ENCODE data around the gene EME1.
A peak's percentile ranks its signal among the peaks of the same experiment; 100 is the strongest.
"Not testable (repeated sequence)": the region's sequence is repeated elsewhere in the genome, so short reads cannot be mapped to it uniquely, and the experiment has no call there.

EME1 gene

GRCh38 chr17:50425682-50426471 is 52.8 kb downstream of the EME1 start, which contains the start of gene ACSF2:
ACSF2 (plus strand) TSS chr17:50426218; CDS start chr17:50426262, 44 bp downstream.
- peak; percentile 63 for DNase-seq (ENCODE audit: low read depth)

GRCh38 chr17:50426472-50426782 is 53.4 kb downstream of the EME1 start:
- DNase-seq (ENCODE audit: low read depth): no peak

- no peak for DNase-seq (ENCODE audit: low read depth)
Measured at GRCh38 chr17:50426814-50427787, 54.1 kb downstream of the EME1 start.

GRCh38 chr17:50428126-50428525 is 55.1 kb downstream of the EME1 start:
- DNase-seq (ENCODE audit: low read depth): not testable (repeated sequence)

GRCh38 chr17:50428831-50429424 is 55.9 kb downstream of the EME1 start:
- no peak for DNase-seq (ENCODE audit: low read depth)

GRCh38 chr17:50429793-50430192 is 56.8 kb downstream of the EME1 start:
- no peak for DNase-seq (ENCODE audit: low read depth)

Data from activated T-helper 9 cell treated with anti-CD3 and anti-CD28 coated beads, Interleukin-2, amount 50 U/mL, for 16 hours (primary cell).